Stomach (tissue), 9 donors: ENCODE results near the gene SGMS1. TPM values are rescaled to one million over a fixed set of nuclear protein-coding genes. Genes with fewer than 3 reads are reported as not detected.
A peak's percentile ranks its signal among the peaks of the same experiment; 100 is the strongest.

ENCODE experiments used
- DNase-seq, 2 donors: peaks; one replicate each; pipeline versions ENCODE4 v3.0.0 to v3.0.0-alpha.2; 2013 to 2019
- H3K27ac ChIP-seq, 5 donors: fragments of 200-600 bp in 4 of 5; sonication (generic) in 4 of 5; one replicate each; pipeline ENCODE4 v1.5.1; 2013 to 2019; ENCODE audit warnings: mild to moderate bottlenecking in 1 of 5, moderate library complexity in 1 of 5
- H3K27me3 ChIP-seq, 3 donors: fragments of 200-600 bp; sonication (generic); one replicate each; pipeline ENCODE4 v1.5.1; 2017 to 2019; ENCODE audit warnings: mixed run types in 1 of 3
- H3K36me3 ChIP-seq, 4 donors: fragments of 200-600 bp; sonication (generic); 1 replicate in 3 of 4; 2 replicates in 1 of 4; pipeline ENCODE4 v1.5.1; 2016 to 2019
- H3K4me1 ChIP-seq, 4 donors: fragments of 200-600 bp; sonication (generic); one replicate each; pipeline ENCODE4 v1.5.1; 2016 to 2019
- H3K4me3 ChIP-seq, 4 donors: fragments of 200-600 bp; sonication (generic) in 3 of 4; one replicate each; pipeline ENCODE4 v1.5.1; 2016 to 2019; ENCODE audit warnings: mild to moderate bottlenecking in 1 of 4
- H3K9me3 ChIP-seq, 4 donors: fragments of 200-600 bp; sonication (generic); one replicate each; pipeline ENCODE4 v1.5.1; 2016 to 2019
- CTCF ChIP-seq, 7 experiments: fragments of 450-650 bp in 4 of 7; fragments of 200-600 bp in 3 of 7; sonication (generic) in 3 of 7; IDR thresholded peaks; one replicate each; pipeline ENCODE4 v1.5.1; 2016 to 2019; ENCODE audit warnings: antibody characterized with exemption in 7 of 7, control low read depth in 2 of 7, mild to moderate bottlenecking in 1 of 7
- EP300 ChIP-seq: sonication (generic); formaldehyde crosslinking; IDR thresholded peaks from one replicate; pipeline ENCODE4 v1.6.1; 2017; ENCODE audit warnings: antibody characterized with exemption
- POLR2A ChIP-seq, 4 donors: fragments of 450-650 bp; IDR thresholded peaks; one replicate each; pipeline ENCODE4 v1.6.1; 2016; ENCODE audit warnings: antibody characterized with exemption in 4 of 4, control low read depth in 2 of 4, mild to moderate bottlenecking in 1 of 4, moderate library complexity in 1 of 4
- POLR2AphosphoS5 ChIP-seq, 3 donors: sonication (generic); formaldehyde crosslinking; IDR thresholded peaks; one replicate each; pipeline ENCODE4 v1.6.1; 2016; ENCODE audit warnings: antibody characterized with exemption in 3 of 3
- WGBS, 5 donors: extraction: QIAGEN DNeasy Blood & Tissue Kit in 3 of 5; methylation state at CpG; one replicate each; pipeline versions ENCODE4 v1.1.5 to v1.1.7; 2013 to 2018; 5-methylcytosine and 5-hydroxymethylcytosine counted together
- intact Hi-C: fragments of 100-400 bp; cut with DNase I; formaldehyde crosslinking; loops from one replicate; pipeline ENCODE4 v1.15.1; 2023; ENCODE audit warnings: low total_unique reads
- polyA plus RNA-seq, 3 donors: library from polyadenylated mRNA; stranded (reverse); fragments of 200-250 nt; gene quantifications; one replicate each; pipeline ENCODE4 v1.2.3, GENCODE V29; 2013
- total RNA-seq, 5 donors: library from RNA; depleted of rRNA; stranded (reverse); fragments of >200 nt; gene quantifications; one replicate each; pipeline versions ENCODE4 v1.1.0 to v1.2.3, GENCODE V29; 2014 to 2016
- donor health status: healthy with polysubstance abuse.
- donor health status: Bipolar disorder and iron deficiency.
- donor health status: healthy.

Gene SGMS1
- total and polyA plus RNA-seq, 8 donors: 6.2 to 229 (median 49.6) TPM

- peaks cover 0 to 6% (median under 1%) of the 10 kb centered on the region in 4 donors for H3K4me1 ChIP-seq
- DNase-seq: peak in 1 of 2 donors; percentile 19
- H3K4me3 ChIP-seq: no peak overlapping the region
- no peaks in the 10 kb centered on the region for H3K27me3 ChIP-seq
- 93 to 96% (median 94%) methylated on average over 4 of the region's 4 CpGs for WGBS, 5 donors
- intact Hi-C loops: no loop called here
- peaks cover 0 to 5% (median 0%) of the 10 kb centered on the region in 4 donors for H3K9me3 ChIP-seq
- H3K27ac ChIP-seq: no peak overlapping the region
- TF ChIP-seq EP300 (no peak), POLR2AphosphoS5 (IDR thresholded peaks at IDR 0.05) (no peak), CTCF (IDR thresholded peaks at IDR 0.05) (peak in 1 of 7 experiments; percentile 21), POLR2A (IDR thresholded peaks at IDR 0.05) (no peak)
- H3K36me3 ChIP-seq: peaks cover 32 to 62% (median 60%) of the 10 kb centered on the region in 4 donors
Observed at GRCh38 chr10:50310560-50311174, 313.1 kb downstream of the SGMS1 start.

- Histone ChIP-seq H3K36me3 (peaks cover 32 to 62% (median 60%) of the 10 kb centered on the region in 4 donors), H3K27ac (no peak overlapping the region)
- intact Hi-C loops: no loop called here
Observed at GRCh38 chr10:50309342-50309741, 314.4 kb downstream of the SGMS1 start.

GRCh38 chr10:50304660-50305059 is 319.1 kb downstream of the SGMS1 start:
- Histone ChIP-seq H3K27me3 (no peaks in the 10 kb centered on the region), H3K9me3 (no peaks in the 10 kb centered on the region), H3K27ac (no peak overlapping the region), H3K4me3 (no peak overlapping the region), H3K4me1 (no peaks in the 10 kb centered on the region), H3K36me3 (peaks cover 18 to 37% (median 35%) of the 10 kb centered on the region in 4 donors)
- no peak for TF ChIP-seq POLR2AphosphoS5 (IDR thresholded peaks at IDR 0.05)
- no peak for TF ChIP-seq CTCF (IDR thresholded peaks at IDR 0.05)
- no peak for TF ChIP-seq POLR2A (IDR thresholded peaks at IDR 0.05)
- WGBS, 5 donors: 94 to 97% (median 95%) methylated on average over 8 of the region's 8 CpGs
- intact Hi-C loops: no loop called here
- no peak for DNase-seq

More at GRCh38 chr10:50309342-50309741, 314.4 kb downstream of the SGMS1 start:
- WGBS, 5 donors: 84 to 93% (median 87%) methylated on average over 4 of the region's 4 CpGs
- no peak overlapping the region for H3K4me3 ChIP-seq
- no peak for DNase-seq
- H3K27me3 ChIP-seq: no peaks in the 10 kb centered on the region
- H3K9me3 ChIP-seq: peaks cover 0 to 5% (median 0%) of the 10 kb centered on the region in 4 donors
- TF ChIP-seq POLR2AphosphoS5 (IDR thresholded peaks at IDR 0.05) (no peak), CTCF (IDR thresholded peaks at IDR 0.05) (no peak), POLR2A (IDR thresholded peaks at IDR 0.05) (no peak), EP300 (no peak)
- no peaks in the 10 kb centered on the region for H3K4me1 ChIP-seq

GRCh38 chr10:50299948-50300669 is 323.6 kb downstream of the SGMS1 start:
- H3K36me3 ChIP-seq: no peaks in the 10 kb centered on the region
- H3K4me3 ChIP-seq: no peak overlapping the region
- no peaks in the 10 kb centered on the region for H3K27me3 ChIP-seq
- TF ChIP-seq EP300: no peak
- no peak for TF ChIP-seq POLR2AphosphoS5 (IDR thresholded peaks at IDR 0.05)
- peaks cover 0 to 4% (median 0%) of the 10 kb centered on the region in 4 donors for H3K9me3 ChIP-seq
- no peaks in the 10 kb centered on the region for H3K4me1 ChIP-seq
- 88 to 100% (median 94%) methylated on average over 1 of the region's 1 CpG for WGBS, 5 donors
- H3K27ac ChIP-seq: no peak overlapping the region
- no peak for DNase-seq
- intact Hi-C loops: no loop called here
